T-helper 17 cell (primary cell): ENCODE results near the gene ADAT3. TPM values are rescaled to one million over a fixed set of nuclear protein-coding genes. Genes with fewer than 3 reads are reported as not detected.
"Not testable (repeated sequence)": the region's sequence is repeated elsewhere in the genome, so short reads cannot be mapped to it uniquely, and the experiment has no call there.

Source experiments
- ATAC-seq: fragments of 150-1000 bp; cut with Tn5 transposase; 2 replicates; pipeline ENCODE4 v1.10.0; 2021; ENCODE audit warnings: mild to moderate bottlenecking, moderate library complexity
- DNase-seq, 3 donors: peaks; one replicate each; pipeline versions ENCODE4 v3.0.0 to v3.0.0-alpha.2; 2020 to 2021
- H3K9me3 ChIP-seq: one replicate; pipeline ENCODE4 v1.7.0; 2013; ENCODE audit warnings: low read length, mild to moderate bottlenecking; ENCODE audit not compliant: control insufficient read depth, poor library complexity, severe bottlenecking
- H3K27ac Mint-ChIP-seq: one replicate; pipeline ENCODE4 v1.8.0; 2022; ENCODE audit warnings: mild to moderate bottlenecking, moderate library complexity, mixed read lengths
- H3K27me3 Mint-ChIP-seq: one replicate; pipeline ENCODE4 v1.8.0; 2022; ENCODE audit warnings: mixed read lengths
- H3K36me3 Mint-ChIP-seq: one replicate; pipeline ENCODE4 v1.8.0; 2022; ENCODE audit warnings: low read depth, mixed read lengths
- H3K4me1 Mint-ChIP-seq: one replicate; pipeline ENCODE4 v1.8.0; 2022; ENCODE audit warnings: mild to moderate bottlenecking, mixed read lengths
- H3K4me3 Mint-ChIP-seq: one replicate; pipeline ENCODE4 v1.8.0; 2022; ENCODE audit warnings: mild to moderate bottlenecking, moderate library complexity, mixed read lengths
- total RNA-seq, 4 donors: library from RNA in 2 of 4; stranded (reverse) in 2 of 4; gene quantifications; one replicate each; pipeline ENCODE4 v1.2.3 and lab custom pipeline; 2022 to 2026

The ADAT3 gene
- total RNA-seq, 2 donors from 2014 or later, result 6.4 to 8.5 TPM

- no peaks in the 10 kb centered on the region for H3K9me3 ChIP-seq
- Mint-ChIP-seq H3K36me3 (peaks cover 6% of the 10 kb centered on the region), H3K27ac (peak overlapping the region; percentile 100), H3K4me3 (peak overlapping the region; percentile 98), H3K4me1 (peaks cover 34% of the 10 kb centered on the region), H3K27me3 (no peaks in the 10 kb centered on the region)
- no peak for DNase-seq
- ATAC-seq, result peak; percentile 1
Observed at GRCh38 chr19:1882786-1883692, 22.2 kb upstream of the ADAT3 start.

DNA sequence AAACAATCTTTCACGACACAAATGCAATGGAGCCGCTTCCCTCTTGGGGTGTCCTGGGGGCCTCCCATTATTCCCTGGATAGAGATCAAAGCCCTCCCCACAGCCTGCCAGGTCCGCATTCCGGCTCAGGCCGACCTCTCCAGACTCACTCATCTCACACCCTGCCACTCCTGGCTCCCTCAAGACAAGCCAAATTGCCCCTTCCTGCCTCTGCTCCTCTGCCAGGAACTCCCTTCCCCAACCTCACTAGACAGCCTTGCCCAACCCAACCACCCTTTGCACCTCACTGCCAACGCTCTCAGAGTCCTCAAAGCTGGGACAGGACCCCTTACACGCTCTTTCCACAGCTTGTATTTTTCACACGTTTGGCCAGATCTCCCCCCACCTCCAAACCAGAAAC is 21.4 kb upstream of the ADAT3 start:
- DNase-seq (no peak), ATAC-seq (no peak)
- H3K27ac Mint-ChIP-seq, result peak overlapping the region; percentile 100
- peaks cover 6% of the 10 kb centered on the region for H3K36me3 Mint-ChIP-seq
- H3K4me1 Mint-ChIP-seq, result peaks cover 34% of the 10 kb centered on the region
- H3K27me3 Mint-ChIP-seq, result no peaks in the 10 kb centered on the region
- no peaks in the 10 kb centered on the region for H3K9me3 ChIP-seq
- H3K4me3 Mint-ChIP-seq, result peak overlapping the region; percentile 98

GRCh38 chr19:1884291-1884718 is 20.9 kb upstream of the ADAT3 start:
- Mint-ChIP-seq H3K27ac (peak overlapping the region; percentile 100), H3K4me3 (peak overlapping the region; percentile 98), H3K4me1 (peaks cover 34% of the 10 kb centered on the region), H3K27me3 (no peaks in the 10 kb centered on the region), H3K36me3 (peaks cover 6% of the 10 kb centered on the region)
- peak; percentile 26 for ATAC-seq
- peak in 1 of 3 donors; percentile 30 for DNase-seq
- H3K9me3 ChIP-seq, result no peaks in the 10 kb centered on the region

DNA sequence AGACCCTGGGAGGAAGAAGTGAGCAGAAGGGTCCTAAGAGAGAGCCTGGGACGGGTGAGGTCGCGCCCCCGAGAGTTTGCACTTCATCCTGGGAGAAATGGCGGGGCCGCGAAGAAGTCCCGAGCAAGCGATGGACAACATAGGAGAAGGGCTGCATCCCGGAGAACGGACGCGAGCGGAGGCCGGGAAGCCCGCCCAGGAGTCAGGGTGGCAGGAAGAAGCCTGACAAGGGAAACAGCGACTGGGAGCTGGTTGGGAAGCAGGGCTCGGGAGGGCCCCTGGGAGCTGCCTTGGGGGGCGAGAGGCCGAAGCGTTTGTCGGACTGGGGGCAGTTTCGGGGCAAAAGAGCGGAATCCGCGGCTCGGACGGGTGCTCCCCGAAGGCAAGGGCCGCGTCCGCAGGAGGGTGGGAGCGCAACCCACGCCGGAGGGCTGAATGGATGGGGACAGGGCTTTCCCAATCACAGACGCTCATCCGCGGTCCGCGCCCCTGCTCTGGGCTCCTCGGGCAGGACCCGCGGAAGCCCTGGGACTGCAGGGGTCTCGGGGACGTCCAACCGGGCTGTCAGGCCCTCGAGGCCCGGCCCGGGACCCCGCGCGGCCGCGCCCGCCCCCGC is 20.4 kb upstream of the ADAT3 start:
- peak overlapping the region; percentile 98 for H3K4me3 Mint-ChIP-seq
- peaks cover 6% of the 10 kb centered on the region for H3K36me3 Mint-ChIP-seq
- no peak for DNase-seq
- no peaks in the 10 kb centered on the region for H3K27me3 Mint-ChIP-seq
- H3K4me1 Mint-ChIP-seq, result peaks cover 34% of the 10 kb centered on the region
- H3K9me3 ChIP-seq, result no peaks in the 10 kb centered on the region
- no peak for ATAC-seq
- peak overlapping the region; percentile 100 for H3K27ac Mint-ChIP-seq

DNA sequence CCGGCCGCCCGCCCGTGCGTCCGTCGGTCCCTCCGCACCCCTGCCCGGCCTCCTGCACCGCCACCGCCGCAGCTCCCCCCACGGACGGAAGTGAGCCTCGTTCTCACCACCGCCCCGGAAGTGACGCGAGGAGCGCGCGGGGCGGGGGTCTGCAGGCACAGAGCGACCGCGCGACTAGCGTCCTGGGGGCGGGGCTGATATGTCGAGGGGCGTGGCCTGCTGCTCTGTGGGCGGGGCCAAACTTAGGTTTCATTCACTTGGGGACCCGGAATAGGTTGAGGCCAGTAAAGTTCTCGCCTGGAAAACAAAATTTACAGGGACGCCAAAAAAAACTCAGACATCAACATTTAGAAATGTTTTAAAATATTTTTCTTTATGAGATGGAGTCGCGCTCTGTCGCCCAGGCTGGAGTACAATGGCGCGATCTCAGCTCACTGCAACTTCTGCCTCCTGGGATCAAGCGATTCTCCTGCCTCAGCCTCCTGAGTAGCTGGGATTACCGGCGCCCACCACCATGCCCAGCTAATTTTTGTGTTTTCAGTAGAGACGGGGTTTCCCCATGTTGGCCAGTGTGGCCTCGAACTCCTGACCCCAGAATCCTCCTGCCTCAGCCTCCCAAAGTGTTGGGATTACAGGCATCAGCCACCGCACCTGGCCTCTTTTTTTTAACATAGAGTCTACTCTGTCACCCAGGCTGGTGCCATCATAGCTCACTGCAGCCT is 19.6 kb upstream of the ADAT3 start, which contains the start of gene ABHD17A:
Gene ABHD17A (minus strand): TSS at position 99 of the 722 bp plus-strand sequence. CDS start 3,930 bp downstream, outside the sequence.
- not testable (repeated sequence) for H3K27me3 Mint-ChIP-seq, H3K36me3 Mint-ChIP-seq, H3K9me3 ChIP-seq
- ATAC-seq (peak; percentile 74), DNase-seq (peak; percentile 88 to 93 (median 92))
- Mint-ChIP-seq H3K4me3 (peak within 1 kb of the TSS; percentile 98), H3K27ac (peak within 1 kb of the TSS; percentile 100), H3K4me1 (peaks cover 37% of the 10 kb centered on the region)

- H3K27ac Mint-ChIP-seq, H3K9me3 ChIP-seq, H3K27me3 Mint-ChIP-seq, ATAC-seq, H3K4me3 Mint-ChIP-seq, DNase-seq, H3K36me3 Mint-ChIP-seq: not testable (repeated sequence)
- H3K4me1 Mint-ChIP-seq, result peaks cover 37% of the 10 kb centered on the region
Observed at GRCh38 chr19:1886360-1886759, 18.8 kb upstream of the ADAT3 start.

- peaks cover 22% of the 10 kb centered on the region for H3K4me1 Mint-ChIP-seq
- peaks cover 6% of the 10 kb centered on the region for H3K36me3 Mint-ChIP-seq
- no peak for ATAC-seq
- no peaks in the 10 kb centered on the region for H3K9me3 ChIP-seq
- DNase-seq, result no peak
- H3K4me3 Mint-ChIP-seq, result no peak overlapping the region
- no peaks in the 10 kb centered on the region for H3K27me3 Mint-ChIP-seq
- no peak overlapping the region for H3K27ac Mint-ChIP-seq
Observed at GRCh38 chr19:1888385-1888784, 16.8 kb upstream of the ADAT3 start.

- H3K27ac Mint-ChIP-seq, result no peak overlapping the region
Observed at GRCh38 chr19:1889907-1890306, 15.3 kb upstream of the ADAT3 start.

GRCh38 chr19:1893791-1894190 is 11.4 kb upstream of the ADAT3 start:
- no peaks in the 10 kb centered on the region for H3K9me3 ChIP-seq
- ATAC-seq (no peak), DNase-seq (no peak)
- Mint-ChIP-seq H3K4me1 (peaks cover 22% of the 10 kb centered on the region), H3K27me3 (no peaks in the 10 kb centered on the region), H3K27ac (no peak overlapping the region), H3K36me3 (no peaks in the 10 kb centered on the region), H3K4me3 (peak overlapping the region; percentile 78)

More at GRCh38 chr19:1889907-1890306, 15.3 kb upstream of the ADAT3 start:
- H3K9me3 ChIP-seq, result no peaks in the 10 kb centered on the region
- no peak for ATAC-seq
- Mint-ChIP-seq H3K4me1 (peaks cover 8% of the 10 kb centered on the region), H3K27me3 (no peaks in the 10 kb centered on the region), H3K4me3 (no peak overlapping the region), H3K36me3 (no peaks in the 10 kb centered on the region)
- DNase-seq, result no peak

DNA sequence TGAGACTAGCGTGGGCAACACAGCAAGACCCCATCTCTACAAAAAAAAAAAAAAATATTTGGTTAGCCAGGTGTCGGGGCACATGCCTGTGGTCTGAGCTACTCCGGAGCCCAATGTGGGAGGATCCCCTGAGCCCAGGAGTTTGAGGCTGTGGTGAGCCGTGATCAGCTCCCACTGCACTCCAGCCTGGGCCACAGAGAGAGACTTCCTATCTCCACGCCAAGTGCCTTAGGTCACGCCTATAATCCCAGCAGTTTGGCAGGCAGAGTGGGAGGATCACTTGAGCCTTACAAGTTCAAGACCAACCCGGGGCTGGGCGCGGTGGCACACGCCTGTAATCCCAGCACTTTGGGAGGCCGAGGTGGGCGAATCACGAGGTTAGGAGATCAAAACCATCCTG is 8.7 kb upstream of the ADAT3 start:
- Mint-ChIP-seq H3K4me3 (peak overlapping the region; percentile 86), H3K27ac (peak overlapping the region; percentile 89), H3K36me3 (no peaks in the 10 kb centered on the region), H3K27me3 (no peaks in the 10 kb centered on the region), H3K4me1 (peaks cover 19% of the 10 kb centered on the region)
- DNase-seq (no peak), ATAC-seq (no peak)
- no peaks in the 10 kb centered on the region for H3K9me3 ChIP-seq

DNA sequence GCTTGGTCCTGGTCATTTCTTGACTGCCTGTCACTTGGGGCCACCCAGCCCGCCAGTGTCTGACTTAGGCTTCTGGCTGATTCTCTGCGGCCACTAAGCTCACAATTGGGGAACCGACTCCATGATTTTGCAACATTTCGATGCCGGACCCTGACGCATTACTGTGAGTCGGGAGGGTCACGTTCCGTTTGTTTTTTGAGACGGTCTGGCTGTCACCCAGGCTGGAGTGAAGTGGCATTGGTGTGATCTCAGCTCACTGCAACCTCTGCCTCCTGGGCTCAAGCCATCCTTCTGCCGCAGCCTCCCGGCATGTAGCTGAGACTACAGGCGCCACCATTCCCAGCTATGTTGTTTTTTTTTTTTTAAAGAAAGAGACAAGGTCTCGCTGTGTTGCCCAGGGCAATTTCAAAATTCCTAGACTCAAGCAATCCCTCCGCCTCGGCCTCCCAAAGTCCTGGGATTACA is 3.2 kb upstream of the ADAT3 start:
- Mint-ChIP-seq H3K4me3 (no peak overlapping the region), H3K27ac (peak overlapping the region; percentile 37), H3K36me3 (no peaks in the 10 kb centered on the region), H3K27me3 (no peaks in the 10 kb centered on the region), H3K4me1 (peaks cover 15% of the 10 kb centered on the region)
- ATAC-seq (no peak), DNase-seq (no peak)
- no peaks in the 10 kb centered on the region for H3K9me3 ChIP-seq

DNA sequence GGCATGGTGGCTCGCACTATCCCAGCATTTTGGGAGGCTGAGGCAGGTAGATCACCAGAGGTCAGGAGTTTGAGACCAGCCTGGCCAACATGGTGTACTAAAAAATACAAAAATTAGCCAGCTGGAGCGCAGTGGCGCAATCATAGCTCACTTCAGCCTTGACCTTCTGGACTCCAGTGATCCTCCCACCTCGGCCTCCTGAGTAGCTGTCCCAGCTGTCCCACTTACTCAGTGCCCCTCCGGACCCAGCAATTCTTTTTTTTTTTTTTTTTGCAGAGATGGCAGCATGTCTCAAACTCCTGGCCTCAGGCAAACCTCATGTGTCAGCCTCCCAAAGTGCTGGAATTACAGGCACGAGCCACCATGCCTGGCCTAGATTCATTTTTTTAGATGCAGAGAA is 2.3 kb upstream of the ADAT3 start:
- DNase-seq (no peak), ATAC-seq (no peak)
- H3K27me3 Mint-ChIP-seq, result no peaks in the 10 kb centered on the region
- H3K36me3 Mint-ChIP-seq, result no peaks in the 10 kb centered on the region
- no peak overlapping the region for H3K27ac Mint-ChIP-seq
- no peak overlapping the region for H3K4me3 Mint-ChIP-seq
- peaks cover 9% of the 10 kb centered on the region for H3K4me1 Mint-ChIP-seq
- no peaks in the 10 kb centered on the region for H3K9me3 ChIP-seq

DNA sequence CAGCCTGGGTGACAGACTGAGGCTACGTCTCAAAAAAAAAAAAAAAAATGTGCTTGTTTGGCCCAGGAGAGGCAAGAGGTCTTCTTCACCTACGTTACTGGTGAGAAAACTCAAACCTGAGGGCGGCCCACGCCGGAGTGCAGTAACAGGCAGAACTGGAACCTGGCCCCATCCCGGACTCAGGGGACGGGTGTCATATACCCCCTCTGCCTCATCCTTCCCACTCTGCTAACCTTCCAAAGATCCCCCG is 414 bp upstream of the ADAT3 start:
- no peak for ATAC-seq
- Mint-ChIP-seq H3K36me3 (no peaks in the 10 kb centered on the region), H3K27ac (peak overlapping the region; percentile 83), H3K4me3 (peak overlapping the region; percentile 49), H3K27me3 (no peaks in the 10 kb centered on the region), H3K4me1 (peaks cover 9% of the 10 kb centered on the region)
- no peaks in the 10 kb centered on the region for H3K9me3 ChIP-seq
- no peak for DNase-seq
